Activated B cell treated with CpG ODN at 0.5 μM for 24 hours (primary cell): ENCODE results near the gene HSD11B2. TPM values are rescaled to one million over a fixed set of nuclear protein-coding genes. Genes with fewer than 3 reads are reported as not detected.

Source experiments
- ATAC-seq: fragments of 200-7000 bp; cut with Tn5 transposase; one replicate; pipeline ENCODE4 v1.10.0; 2021; ENCODE audit warnings: low read depth, mild to moderate bottlenecking, moderate library complexity
- CTCF ChIA-PET: fragments of 350-600 bp; sonication (Branson Sonifier 250); formaldehyde crosslinking; loops from one replicate; lab custom pipeline; 2021; ENCODE audit warnings: antibody characterized with exemption; lab: Charles Lee
- POLR2A ChIA-PET: fragments of 350-600 bp; sonication (Branson Sonifier 250); formaldehyde crosslinking; loops from one replicate; lab custom pipeline; 2021; ENCODE audit warnings: antibody characterized with exemption; lab: Charles Lee
- DNase-seq: peaks from one replicate; pipeline ENCODE4 v3.0.0; 2022
- H3K27ac Mint-ChIP-seq: one replicate; pipeline ENCODE4 v1.8.0; 2020; ENCODE audit warnings: mixed read lengths
- H3K27me3 Mint-ChIP-seq: one replicate; pipeline ENCODE4 v1.8.0; 2021; ENCODE audit warnings: mixed read lengths
- H3K36me3 Mint-ChIP-seq: one replicate; pipeline ENCODE4 v1.8.0; 2021; ENCODE audit warnings: low read depth, mixed read lengths
- H3K4me1 Mint-ChIP-seq: one replicate; pipeline ENCODE4 v1.8.0; 2021; ENCODE audit warnings: mixed read lengths
- H3K4me3 Mint-ChIP-seq: one replicate; pipeline ENCODE4 v1.8.0; 2020; ENCODE audit warnings: mild to moderate bottlenecking, mixed read lengths
- H3K9me3 Mint-ChIP-seq: one replicate; pipeline ENCODE4 v1.8.0; 2020; ENCODE audit warnings: mixed read lengths
- intact Hi-C: fragments of 100-400 bp; cut with micrococcal nuclease; formaldehyde crosslinking; loops from one replicate; pipeline ENCODE4 v1.15.1; 2024
- total RNA-seq: library from RNA; stranded (reverse); gene quantifications from 2 replicates; pipeline ENCODE4 v1.2.3, GENCODE V29; 2022
- TF ChIP-seq, protein P1 (sequence below): fragments of 200-600 bp; IDR thresholded peaks from one replicate; pipeline ENCODE4 v1.8.0; 2022; ENCODE audit warnings: antibody characterized with exemption, mild to moderate bottlenecking

HSD11B2 gene
- total RNA-seq, 1 donor from 2014 or later = 0.49 TPM

DNA sequence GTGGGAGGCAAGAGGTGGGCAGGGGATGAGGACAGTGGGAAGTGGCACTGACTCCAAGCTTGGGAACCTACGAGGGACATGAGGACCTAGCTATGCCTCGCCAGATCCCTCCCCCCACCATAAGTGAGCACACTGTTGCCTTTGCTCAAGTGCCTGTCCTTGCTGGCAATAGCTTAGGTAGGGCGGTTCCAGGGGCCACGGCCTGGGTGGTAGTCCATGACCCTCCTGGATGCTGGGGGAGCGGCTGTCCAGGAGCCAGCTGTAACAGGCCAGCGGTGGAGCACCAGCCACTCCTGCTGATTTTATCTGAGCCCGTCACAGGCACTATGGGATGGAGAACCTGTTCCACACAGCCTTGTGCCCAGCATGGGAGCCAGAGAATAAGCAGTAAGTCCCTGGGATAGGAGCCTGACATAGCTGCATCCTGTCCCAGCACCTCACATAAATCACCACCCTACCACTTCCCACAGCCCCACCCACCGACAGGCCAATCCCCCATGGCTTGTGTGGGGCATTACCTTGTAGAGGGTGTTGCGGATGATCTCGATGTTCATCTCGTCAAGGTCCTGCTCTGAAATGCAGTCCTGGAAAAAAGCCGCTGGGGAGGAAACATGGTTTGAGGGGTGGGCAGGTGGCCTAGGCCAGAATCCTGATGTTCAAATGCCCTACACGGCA lies 11.8 kb downstream of the HSD11B2 start:
- ChIA-PET CTCF (interaction anchor here (1.0 kb wide), 1 partner anchor 23 kb away, joined by 4 read pairs; no protein-coding TSS in a partner anchor), POLR2A (interaction anchor here (0.6 kb wide), 1 partner anchor 8 kb away, joined by 6 read pairs; no protein-coding TSS in a partner anchor)
- H3K27ac Mint-ChIP-seq = no peak overlapping the region
- DNase-seq (no peak), ATAC-seq (no peak)
- H3K27me3 Mint-ChIP-seq = no peaks in the 10 kb centered on the region
- no peaks in the 10 kb centered on the region for H3K9me3 Mint-ChIP-seq
- no peak overlapping the region for H3K4me3 Mint-ChIP-seq
- H3K36me3 Mint-ChIP-seq = peaks cover 72% of the 10 kb centered on the region
- intact Hi-C loops = no loop called here
- TF ChIP-seq, protein P1, sequence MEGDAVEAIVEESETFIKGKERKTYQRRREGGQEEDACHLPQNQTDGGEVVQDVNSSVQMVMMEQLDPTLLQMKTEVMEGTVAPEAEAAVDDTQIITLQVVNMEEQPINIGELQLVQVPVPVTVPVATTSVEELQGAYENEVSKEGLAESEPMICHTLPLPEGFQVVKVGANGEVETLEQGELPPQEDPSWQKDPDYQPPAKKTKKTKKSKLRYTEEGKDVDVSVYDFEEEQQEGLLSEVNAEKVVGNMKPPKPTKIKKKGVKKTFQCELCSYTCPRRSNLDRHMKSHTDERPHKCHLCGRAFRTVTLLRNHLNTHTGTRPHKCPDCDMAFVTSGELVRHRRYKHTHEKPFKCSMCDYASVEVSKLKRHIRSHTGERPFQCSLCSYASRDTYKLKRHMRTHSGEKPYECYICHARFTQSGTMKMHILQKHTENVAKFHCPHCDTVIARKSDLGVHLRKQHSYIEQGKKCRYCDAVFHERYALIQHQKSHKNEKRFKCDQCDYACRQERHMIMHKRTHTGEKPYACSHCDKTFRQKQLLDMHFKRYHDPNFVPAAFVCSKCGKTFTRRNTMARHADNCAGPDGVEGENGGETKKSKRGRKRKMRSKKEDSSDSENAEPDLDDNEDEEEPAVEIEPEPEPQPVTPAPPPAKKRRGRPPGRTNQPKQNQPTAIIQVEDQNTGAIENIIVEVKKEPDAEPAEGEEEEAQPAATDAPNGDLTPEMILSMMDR = no peak
- peaks cover 2% of the 10 kb centered on the region for H3K4me1 Mint-ChIP-seq

GRCh38 chr16:67443265-67443664 lies 12.3 kb downstream of the HSD11B2 start:
- ATAC-seq = no peak
- no peak overlapping the region for H3K27ac Mint-ChIP-seq

DNA sequence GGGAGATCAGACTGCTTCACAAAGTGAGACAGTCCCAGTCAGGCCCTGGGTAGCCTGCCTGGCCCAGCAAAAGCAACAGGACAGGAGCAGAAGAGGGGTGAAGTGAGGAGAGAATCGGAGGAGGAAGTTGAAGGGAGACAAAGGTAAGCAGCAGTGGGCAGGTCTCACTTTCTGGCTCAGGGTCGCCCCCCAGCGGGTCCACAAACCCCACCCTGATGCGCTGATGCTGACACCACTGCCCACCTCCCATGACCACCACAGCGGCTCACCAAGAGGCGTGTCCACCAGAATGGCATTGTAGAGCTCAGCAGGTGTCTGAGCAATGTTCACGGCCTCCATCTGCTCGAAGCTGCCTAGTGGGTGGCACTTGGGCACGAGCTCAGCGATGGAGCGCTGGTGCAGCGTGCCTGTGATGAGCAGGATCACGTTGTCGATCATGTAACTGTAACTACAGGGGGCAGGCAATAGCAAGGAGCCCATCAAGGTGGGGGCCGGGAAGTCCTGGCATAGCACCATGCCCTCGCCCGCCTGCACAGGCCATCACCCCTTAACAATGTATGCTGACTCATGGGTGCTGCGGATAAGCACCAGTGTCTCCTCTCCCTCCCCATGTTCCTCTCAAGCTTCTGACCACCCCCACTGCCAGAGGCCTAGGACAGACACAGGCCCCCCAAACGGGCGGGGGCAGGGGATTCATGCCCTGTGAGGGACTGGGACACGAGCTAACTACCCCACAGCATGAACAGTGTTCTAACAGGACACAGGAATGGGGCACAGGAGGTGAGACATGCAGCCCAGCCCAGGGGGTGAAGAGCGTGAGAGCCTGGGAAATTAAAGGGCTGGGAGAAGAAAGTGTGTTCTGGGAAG lies 13.6 kb downstream of the HSD11B2 start:
- Mint-ChIP-seq H3K27ac (no peak overlapping the region), H3K4me3 (no peak overlapping the region), H3K27me3 (no peaks in the 10 kb centered on the region), H3K4me1 (no peaks in the 10 kb centered on the region), H3K9me3 (no peaks in the 10 kb centered on the region), H3K36me3 (peaks cover 64% of the 10 kb centered on the region)
- no peak for DNase-seq
- intact Hi-C loops = loop anchor here (5.0 kb wide), 2 partner anchors 72 to 467 kb away; no protein-coding TSS in a partner anchor
- ChIA-PET POLR2A (no interaction called here), CTCF (interaction anchor here (1.0 kb wide), 1 partner anchor 16 kb away, joined by 6 read pairs; no protein-coding TSS in a partner anchor)
- TF ChIP-seq, protein P1 = no peak
- ATAC-seq = no peak

More at GRCh38 chr16:67443265-67443664, 12.3 kb downstream of the HSD11B2 start:
- peaks cover 69% of the 10 kb centered on the region for H3K36me3 Mint-ChIP-seq
- no peak for DNase-seq
- H3K9me3 Mint-ChIP-seq = no peaks in the 10 kb centered on the region
- TF ChIP-seq, protein P1 = no peak
- H3K4me1 Mint-ChIP-seq = no peaks in the 10 kb centered on the region
- no peak overlapping the region for H3K4me3 Mint-ChIP-seq
- ChIA-PET CTCF (interaction anchor here (1.0 kb wide), 1 partner anchor 22 kb away, joined by 4 read pairs; no protein-coding TSS in a partner anchor), POLR2A (interaction anchor here (0.6 kb wide), 1 partner anchor 9 kb away, joined by 6 read pairs; no protein-coding TSS in a partner anchor)
- no peaks in the 10 kb centered on the region for H3K27me3 Mint-ChIP-seq
- intact Hi-C loops = no loop called here

DNA sequence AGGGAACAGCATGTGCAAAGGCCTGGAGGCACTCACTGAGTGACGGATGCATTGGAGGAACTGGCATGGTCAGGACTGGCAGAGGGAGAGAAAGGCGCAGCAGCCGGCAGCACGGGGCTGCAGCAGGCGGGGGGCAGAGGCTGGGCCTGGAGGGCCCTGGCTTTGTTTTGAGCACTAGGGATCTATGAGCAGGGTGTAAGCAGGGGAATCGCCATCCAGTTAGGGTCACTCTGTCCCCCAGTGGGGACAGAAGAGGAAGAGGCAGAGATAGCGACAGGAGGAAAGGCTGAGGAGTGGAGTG lies 14.2 kb downstream of the HSD11B2 start:
- Mint-ChIP-seq H3K27me3 (no peaks in the 10 kb centered on the region), H3K4me1 (no peaks in the 10 kb centered on the region), H3K4me3 (no peak overlapping the region), H3K9me3 (no peaks in the 10 kb centered on the region), H3K27ac (no peak overlapping the region), H3K36me3 (peaks cover 63% of the 10 kb centered on the region)
- intact Hi-C loops = loop anchor here (5.0 kb wide), 2 partner anchors 73 to 468 kb away; no protein-coding TSS in a partner anchor
- CTCF ChIA-PET = interaction anchor here (3.5 kb wide), 1 partner anchor 17 kb away, joined by 28 read pairs; no protein-coding TSS in a partner anchor
- POLR2A ChIA-PET = no interaction called here
- ATAC-seq = no peak
- DNase-seq = no peak
- TF ChIP-seq, protein P1 = no peak
